Mammary epithelial cell (primary cell): ENCODE results near the gene STRN4.
"Not testable (repeated sequence)": the region's sequence is repeated elsewhere in the genome, so short reads cannot be mapped to it uniquely, and the experiment has no call there.

ENCODE experiments used
- CTCF ChIP-seq, 2 donors: IDR thresholded peaks in 1 of 2; conservative IDR thresholded peaks in 1 of 2; 2 replicates each; pipeline ENCODE4 v1.5.1; 2011 to 2012; ENCODE audit warnings: inconsistent platforms in 2 of 2, low read length in 2 of 2, mild to moderate bottlenecking in 2 of 2, control low read depth in 1 of 2, low read depth in 1 of 2; ENCODE audit not compliant: insufficient read depth in 1 of 2; ENCODE audit errors: extremely low read depth in 1 of 2
- EZH2 ChIP-seq: IDR thresholded peaks from 2 replicates; pipeline ENCODE4 v1.6.1; 2012; ENCODE audit warnings: low read length, inconsistent platforms, borderline replicate concordance

GRCh38 chr19:46777956-46778645 lies 31.9 kb upstream of the STRN4 start:
- not testable (repeated sequence) for TF ChIP-seq CTCF (conservative IDR thresholded peaks at IDR 0.05 in 1 of 2, IDR thresholded peaks at IDR 0.05 in 1 of 2; ENCODE audit: extremely low read depth in 1 of 2, insufficient read depth in 1 of 2, low read depth in 1 of 2, low read length in 2 of 2); EZH2
